Epithelial cell of proximal tubule (primary cell): ENCODE data around the gene SGTB. TPM values are rescaled to one million over a fixed set of nuclear protein-coding genes. Genes with fewer than 3 reads are reported as not detected.
A peak's percentile ranks its signal among the peaks of the same experiment; 100 is the strongest.

ENCODE experiments used
- DNase-seq: peaks from one replicate; pipeline ENCODE4 v3.0.0-alpha.2; 2011; ENCODE audit warnings: low read depth
- H3K4me3 ChIP-seq: 2 replicates; pipeline ENCODE4 v1.5.1; 2011; ENCODE audit warnings: low read depth, mild to moderate bottlenecking, low read length
- total RNA-seq: library from RNA; depleted of rRNA; stranded (reverse); fragments of >200 nt; gene quantifications from 2 replicates; pipeline ENCODE4 v1.2.3, GENCODE V29; 2015
- TF ChIP-seq, protein P1 (sequence below): conservative IDR thresholded peaks from 2 replicates; pipeline ENCODE4 v1.5.1; 2012; ENCODE audit warnings: low read depth, mild to moderate bottlenecking, low read length

SGTB gene
- total RNA-seq, 1 donor from 2014 or later: 5.1 TPM

DNA sequence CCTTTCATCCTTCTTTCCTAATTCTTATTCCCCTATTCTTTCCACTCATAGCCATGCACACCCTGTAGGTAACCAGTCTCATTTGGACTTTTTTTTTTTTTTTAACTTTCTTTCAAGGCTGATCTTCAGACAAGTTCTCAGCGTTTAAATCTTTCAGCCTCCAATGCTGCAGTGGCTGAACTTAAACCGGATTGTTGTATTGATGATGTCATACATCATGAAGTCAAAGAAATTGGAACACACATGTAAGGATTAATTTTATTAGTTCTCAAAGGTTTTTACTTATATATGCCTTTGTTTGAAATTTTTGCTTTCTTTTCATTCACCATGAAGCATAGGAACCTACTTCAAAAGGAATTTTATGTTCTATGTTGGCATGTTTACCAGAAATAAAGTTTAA, 75.0 kb downstream of the SGTB start:
- TF ChIP-seq, protein P1, sequence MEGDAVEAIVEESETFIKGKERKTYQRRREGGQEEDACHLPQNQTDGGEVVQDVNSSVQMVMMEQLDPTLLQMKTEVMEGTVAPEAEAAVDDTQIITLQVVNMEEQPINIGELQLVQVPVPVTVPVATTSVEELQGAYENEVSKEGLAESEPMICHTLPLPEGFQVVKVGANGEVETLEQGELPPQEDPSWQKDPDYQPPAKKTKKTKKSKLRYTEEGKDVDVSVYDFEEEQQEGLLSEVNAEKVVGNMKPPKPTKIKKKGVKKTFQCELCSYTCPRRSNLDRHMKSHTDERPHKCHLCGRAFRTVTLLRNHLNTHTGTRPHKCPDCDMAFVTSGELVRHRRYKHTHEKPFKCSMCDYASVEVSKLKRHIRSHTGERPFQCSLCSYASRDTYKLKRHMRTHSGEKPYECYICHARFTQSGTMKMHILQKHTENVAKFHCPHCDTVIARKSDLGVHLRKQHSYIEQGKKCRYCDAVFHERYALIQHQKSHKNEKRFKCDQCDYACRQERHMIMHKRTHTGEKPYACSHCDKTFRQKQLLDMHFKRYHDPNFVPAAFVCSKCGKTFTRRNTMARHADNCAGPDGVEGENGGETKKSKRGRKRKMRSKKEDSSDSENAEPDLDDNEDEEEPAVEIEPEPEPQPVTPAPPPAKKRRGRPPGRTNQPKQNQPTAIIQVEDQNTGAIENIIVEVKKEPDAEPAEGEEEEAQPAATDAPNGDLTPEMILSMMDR: no peak
- no peak overlapping the region for H3K4me3 ChIP-seq
- no peak for DNase-seq

DNA sequence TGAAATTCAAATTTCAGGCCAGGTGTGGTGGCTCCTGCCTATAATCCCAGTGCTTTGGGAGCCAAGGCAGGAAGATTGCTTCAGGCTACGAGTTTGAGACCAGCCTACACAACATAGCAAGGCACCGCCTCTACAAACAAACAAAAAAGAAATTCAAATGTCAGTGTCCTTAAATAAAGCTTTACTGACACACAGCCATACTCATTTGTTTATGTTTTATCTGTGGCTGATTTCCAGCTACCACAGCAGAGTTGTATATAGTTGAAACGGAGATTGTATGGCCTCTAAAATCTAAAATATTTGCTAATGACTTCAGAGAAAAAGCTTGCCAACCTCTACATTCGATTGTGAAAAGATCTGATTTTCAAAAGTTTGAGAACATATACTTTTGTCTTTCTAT, 81.7 kb downstream of the SGTB start:
- no peak overlapping the region for H3K4me3 ChIP-seq
- TF ChIP-seq, protein P1: no peak
- no peak for DNase-seq

DNA sequence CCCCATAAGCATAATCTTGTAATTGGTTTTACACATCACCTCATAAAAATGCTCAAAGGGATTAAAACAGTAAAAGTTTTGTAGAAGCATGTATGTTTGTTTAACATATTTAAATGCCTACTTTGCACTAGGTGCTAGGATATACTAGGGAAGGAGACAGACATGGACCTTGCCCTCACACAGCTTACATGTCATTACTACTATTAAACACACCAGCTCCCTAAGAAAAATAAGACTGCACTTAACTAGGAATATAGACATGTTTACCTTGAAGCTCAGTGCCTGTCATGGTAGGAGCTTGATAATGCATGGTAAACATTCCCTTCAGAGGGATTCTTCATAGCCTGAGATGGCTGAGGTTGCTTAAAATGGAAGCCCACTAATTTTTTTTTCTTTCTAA, 90.9 kb downstream of the SGTB start:
- TF ChIP-seq, protein P1: no peak
- no peak overlapping the region for H3K4me3 ChIP-seq
- DNase-seq: no peak

DNA sequence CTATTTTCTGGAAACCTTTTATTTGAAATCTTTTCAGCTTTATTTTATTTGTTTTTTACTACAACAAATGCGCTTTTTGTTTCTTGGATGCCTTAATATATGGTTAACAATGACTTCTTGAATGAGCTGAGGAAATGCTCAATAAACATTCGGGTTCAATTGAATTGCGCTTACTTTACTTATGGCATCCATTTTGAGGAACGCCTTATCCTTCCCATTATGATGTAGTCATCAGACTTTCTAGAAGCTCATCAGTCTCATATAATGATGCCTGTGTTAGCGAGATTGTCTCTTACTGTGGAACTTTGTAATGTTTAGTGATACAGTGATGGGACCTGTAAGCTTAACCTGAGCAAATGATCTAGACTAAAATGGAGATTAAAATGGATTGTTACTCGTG, 96.2 kb downstream of the SGTB start:
- H3K4me3 ChIP-seq: peak overlapping the region; percentile 94
- DNase-seq: no peak
- TF ChIP-seq, protein P1: no peak

DNA sequence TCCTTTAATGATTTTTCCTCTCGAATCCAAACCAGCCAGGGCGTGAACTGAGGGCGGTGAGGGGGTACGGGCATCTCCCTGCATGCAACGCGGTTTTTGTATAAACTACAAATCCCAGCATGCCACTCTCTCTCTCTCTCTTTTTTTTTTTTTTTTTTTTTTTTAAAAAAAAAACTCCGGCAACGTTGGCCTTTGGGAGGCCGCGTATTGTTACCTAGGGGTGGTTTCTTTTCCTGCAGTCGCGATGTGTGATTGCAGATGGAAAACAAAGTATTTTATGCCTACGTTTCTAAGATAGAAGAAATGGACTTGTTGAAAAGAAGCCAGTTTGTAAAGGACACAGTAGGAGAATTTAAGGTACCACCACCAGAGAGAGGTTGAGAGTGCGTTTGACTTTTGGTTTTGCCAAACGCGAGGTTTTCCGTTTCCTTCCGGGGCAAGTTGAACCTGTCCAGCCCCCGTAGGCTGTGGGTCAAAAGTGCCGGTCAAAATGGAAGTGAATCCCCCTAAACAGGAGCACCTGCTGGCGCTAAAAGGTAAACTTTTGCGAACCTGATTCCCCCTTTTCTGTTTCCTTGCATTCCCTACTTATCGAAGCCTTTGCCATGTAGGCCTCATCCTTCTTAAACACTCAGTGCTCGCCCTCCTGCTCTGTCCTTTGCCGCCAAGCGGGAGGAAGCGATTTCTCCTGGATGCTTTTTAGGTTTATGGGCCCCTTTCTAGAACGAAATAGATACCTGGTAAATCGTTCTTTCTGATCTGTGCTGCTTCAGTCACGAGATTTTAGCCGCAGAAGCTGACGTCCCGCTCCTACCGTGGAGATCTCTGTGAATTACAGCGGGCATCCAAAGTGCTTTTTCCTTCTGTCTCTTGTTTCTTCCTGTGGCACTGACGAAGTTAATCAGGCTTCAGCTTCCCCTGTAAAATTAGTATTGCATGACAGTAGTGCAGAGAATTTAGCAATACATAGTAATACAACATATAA, 97.0 kb downstream of the SGTB start, which contains the start of the genes SHLD3 and TRAPPC13:
Gene SHLD3, plus strand, starts transcription at position 457 of the 985 bp plus-strand sequence. CDS start 4,561 bp downstream, outside the sequence.
Gene TRAPPC13, plus strand, starts transcription at position 457 of the 985 bp plus-strand sequence. Its CDS starts 34 bp downstream, at position 491.
- H3K4me3 ChIP-seq: peak within 1 kb of the TSS; percentile 94
- DNase-seq: peak; percentile 74
- TF ChIP-seq, protein P1: no peak

DNA sequence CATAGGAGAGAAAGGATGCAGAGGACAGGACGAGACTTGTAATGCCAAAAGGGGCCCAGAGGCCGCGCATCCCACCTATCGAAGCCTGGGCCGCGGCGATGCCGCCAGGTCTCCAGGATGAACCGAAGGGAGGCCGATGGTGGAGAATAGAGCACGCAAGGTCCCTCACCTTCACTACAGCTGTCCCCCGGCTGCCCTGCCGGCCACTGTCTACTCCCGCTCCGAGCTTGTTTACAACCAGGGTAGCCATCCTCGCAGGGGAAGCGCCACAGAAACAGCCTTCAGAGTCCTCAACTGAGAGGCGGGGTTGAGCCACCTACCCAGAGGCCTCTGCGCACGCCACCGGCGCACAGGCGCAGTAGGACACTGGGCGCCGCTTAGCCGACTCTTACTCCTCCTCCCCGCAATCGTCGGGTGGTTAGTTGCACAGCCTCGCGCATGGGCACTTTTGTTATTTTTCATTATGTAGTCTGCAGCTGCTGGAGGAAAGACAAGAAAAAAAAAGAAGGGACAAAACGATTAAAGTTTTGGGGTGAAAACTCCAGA, 97.8 kb downstream of the SGTB start, which contains the start of gene TRIM23:
Gene TRIM23, minus strand, starts transcription at position 309 of the 546 bp plus-strand sequence. Its CDS starts 59 bp downstream, at position 250.
- DNase-seq: peak; percentile 66
- H3K4me3 ChIP-seq: peak within 1 kb of the TSS; percentile 94

More for the DNA sequence above, 97.8 kb downstream of the SGTB start, which contains the start of gene TRIM23:
- TF ChIP-seq, protein P1: no peak
